Chondrocyte (in vitro differentiated cells): Measurements from ENCODE around the gene STRADA. TPM values are rescaled to one million over a fixed set of nuclear protein-coding genes. Genes with fewer than 3 reads are reported as not detected.

Source experiments
- DNase-seq: peaks from one replicate; pipeline ENCODE4 v3.0.0; 2021; ENCODE audit warnings: mixed read lengths, low spot score
- H3K27ac Mint-ChIP-seq: one replicate; pipeline ENCODE4 v1.8.0; 2021; ENCODE audit warnings: mild to moderate bottlenecking, moderate library complexity, mixed read lengths; ENCODE audit not compliant: unreplicated experiment
- H3K27me3 Mint-ChIP-seq: 2 replicates; pipeline ENCODE4 v1.8.0; 2021; ENCODE audit warnings: low read depth, mixed read lengths
- H3K36me3 Mint-ChIP-seq: 2 replicates; pipeline ENCODE4 v1.8.0; 2021; ENCODE audit warnings: low read depth, mixed read lengths
- H3K4me1 Mint-ChIP-seq: 2 replicates; pipeline ENCODE4 v1.8.0; 2021; ENCODE audit warnings: low read depth, mild to moderate bottlenecking, mixed read lengths
- H3K4me3 Mint-ChIP-seq: one replicate; pipeline ENCODE4 v1.8.0; 2021; ENCODE audit warnings: mild to moderate bottlenecking, moderate library complexity, mixed read lengths; ENCODE audit not compliant: unreplicated experiment
- H3K9me3 Mint-ChIP-seq: 2 replicates; pipeline ENCODE4 v1.8.0; 2021; ENCODE audit warnings: low read depth, mixed read lengths
- total RNA-seq: library from RNA; stranded (reverse); gene quantifications from 3 replicates; pipeline ENCODE4 v1.2.1, GENCODE V29; 2021
- TF ChIP-seq, protein P1 (sequence below): fragments of 200-600 bp; sonication (generic); IDR thresholded peaks from 2 replicates; pipeline ENCODE4 v1.5.0; 2021; ENCODE audit warnings: antibody characterized with exemption, mild to moderate bottlenecking, moderate library complexity

Gene STRADA
- total RNA-seq, 1 donor from 2014 or later = 27.1 TPM

DNA sequence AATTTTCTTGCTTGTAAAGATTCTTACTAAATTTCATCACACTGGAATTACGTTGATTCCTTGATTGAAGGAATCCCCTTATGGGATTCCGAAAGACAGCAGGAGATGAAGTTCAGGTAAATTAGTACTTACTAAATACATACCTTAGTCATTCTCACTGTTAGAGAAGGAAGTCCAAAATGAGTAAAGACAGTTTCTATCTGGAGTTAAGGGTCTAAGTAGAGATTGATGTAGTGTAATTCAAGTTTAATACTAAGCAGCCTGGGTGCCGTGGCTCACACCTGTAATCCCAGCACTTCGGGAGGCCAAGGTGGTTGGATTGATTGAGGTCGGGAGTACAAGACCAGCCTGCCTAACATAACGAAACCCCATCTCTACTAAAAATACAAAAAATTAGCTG, 41.9 kb upstream of the STRADA start:
- no peak for DNase-seq
- no peak overlapping the region for H3K4me3 Mint-ChIP-seq
- H3K27ac Mint-ChIP-seq = no peak overlapping the region
- peaks cover 31% of the 10 kb centered on the region for H3K4me1 Mint-ChIP-seq
- H3K27me3 Mint-ChIP-seq = no peaks in the 10 kb centered on the region
- TF ChIP-seq, protein P1, sequence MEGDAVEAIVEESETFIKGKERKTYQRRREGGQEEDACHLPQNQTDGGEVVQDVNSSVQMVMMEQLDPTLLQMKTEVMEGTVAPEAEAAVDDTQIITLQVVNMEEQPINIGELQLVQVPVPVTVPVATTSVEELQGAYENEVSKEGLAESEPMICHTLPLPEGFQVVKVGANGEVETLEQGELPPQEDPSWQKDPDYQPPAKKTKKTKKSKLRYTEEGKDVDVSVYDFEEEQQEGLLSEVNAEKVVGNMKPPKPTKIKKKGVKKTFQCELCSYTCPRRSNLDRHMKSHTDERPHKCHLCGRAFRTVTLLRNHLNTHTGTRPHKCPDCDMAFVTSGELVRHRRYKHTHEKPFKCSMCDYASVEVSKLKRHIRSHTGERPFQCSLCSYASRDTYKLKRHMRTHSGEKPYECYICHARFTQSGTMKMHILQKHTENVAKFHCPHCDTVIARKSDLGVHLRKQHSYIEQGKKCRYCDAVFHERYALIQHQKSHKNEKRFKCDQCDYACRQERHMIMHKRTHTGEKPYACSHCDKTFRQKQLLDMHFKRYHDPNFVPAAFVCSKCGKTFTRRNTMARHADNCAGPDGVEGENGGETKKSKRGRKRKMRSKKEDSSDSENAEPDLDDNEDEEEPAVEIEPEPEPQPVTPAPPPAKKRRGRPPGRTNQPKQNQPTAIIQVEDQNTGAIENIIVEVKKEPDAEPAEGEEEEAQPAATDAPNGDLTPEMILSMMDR = no peak
- no peaks in the 10 kb centered on the region for H3K9me3 Mint-ChIP-seq
- peaks cover 14% of the 10 kb centered on the region for H3K36me3 Mint-ChIP-seq

DNA sequence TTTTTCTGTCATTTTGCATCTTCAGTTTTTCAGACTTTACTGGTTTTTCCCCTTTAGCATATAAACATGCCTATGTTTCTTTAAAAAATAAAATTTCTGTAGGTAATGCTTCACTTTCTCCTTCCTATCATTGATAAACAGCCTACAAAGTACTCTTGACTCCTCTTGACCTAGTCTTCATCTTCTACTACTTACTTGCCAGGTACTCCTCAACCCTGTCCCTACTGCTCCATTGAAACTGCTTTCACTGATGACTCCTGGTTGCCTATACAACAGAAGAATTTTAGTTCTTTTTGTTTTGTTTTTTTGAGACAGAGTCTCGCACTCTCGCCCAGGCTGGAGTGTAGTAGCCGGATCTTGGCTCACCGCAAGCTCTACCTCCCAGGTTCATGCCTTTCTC, 39.3 kb upstream of the STRADA start:
- H3K36me3 Mint-ChIP-seq = peaks cover 14% of the 10 kb centered on the region
- DNase-seq = no peak
- no peak overlapping the region for H3K4me3 Mint-ChIP-seq
- H3K27ac Mint-ChIP-seq = peak overlapping the region; percentile 22
- H3K9me3 Mint-ChIP-seq = no peaks in the 10 kb centered on the region
- TF ChIP-seq, protein P1 = no peak
- peaks cover 40% of the 10 kb centered on the region for H3K4me1 Mint-ChIP-seq
- no peaks in the 10 kb centered on the region for H3K27me3 Mint-ChIP-seq

DNA sequence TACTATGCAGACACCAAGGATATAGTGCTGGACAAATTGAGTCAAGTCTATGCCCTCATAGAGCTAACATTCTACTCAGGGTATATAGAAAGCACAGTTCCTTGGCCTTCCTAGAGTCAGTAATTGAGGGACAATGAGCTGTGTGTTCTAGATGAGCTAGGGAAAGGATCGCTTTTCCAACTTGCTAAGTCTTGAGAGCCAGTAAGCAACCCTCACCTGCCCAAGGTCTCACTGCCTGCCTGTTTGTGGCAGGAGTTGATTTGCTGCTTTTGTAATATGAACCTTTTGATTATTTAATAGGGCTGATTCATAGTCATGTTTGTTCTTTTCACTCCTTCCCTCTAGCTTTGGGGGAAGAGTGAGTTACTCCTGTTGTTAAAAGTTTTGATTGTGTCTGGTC, 38.9 kb upstream of the STRADA start:
- H3K27me3 Mint-ChIP-seq = no peaks in the 10 kb centered on the region
- peaks cover 41% of the 10 kb centered on the region for H3K4me1 Mint-ChIP-seq
- peak overlapping the region; percentile 22 for H3K27ac Mint-ChIP-seq
- DNase-seq = no peak
- TF ChIP-seq, protein P1 = no peak
- H3K9me3 Mint-ChIP-seq = no peaks in the 10 kb centered on the region
- H3K36me3 Mint-ChIP-seq = peaks cover 12% of the 10 kb centered on the region
- H3K4me3 Mint-ChIP-seq = no peak overlapping the region

DNA sequence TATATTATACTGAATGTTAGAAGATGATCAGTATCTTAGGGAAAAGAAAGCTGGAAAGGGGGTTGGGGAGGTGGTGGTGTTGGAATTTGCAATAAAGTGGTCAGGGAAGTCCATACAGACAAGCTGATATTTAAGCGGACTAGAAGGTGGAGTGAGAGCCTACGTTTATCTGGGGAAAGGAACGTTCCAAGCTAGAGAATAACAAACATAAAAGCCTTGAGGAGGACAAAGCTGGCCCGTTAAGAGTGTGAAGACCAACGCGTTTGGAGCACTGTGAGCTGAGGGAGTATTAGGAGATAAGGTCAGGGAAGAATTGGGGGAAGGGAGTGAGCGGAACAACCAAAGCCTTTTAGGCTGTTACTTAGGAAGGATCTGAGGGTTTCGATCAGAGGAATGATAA, 33.8 kb upstream of the STRADA start:
- peak overlapping the region; percentile 99 for H3K27ac Mint-ChIP-seq
- H3K36me3 Mint-ChIP-seq = peaks cover 8% of the 10 kb centered on the region
- H3K4me3 Mint-ChIP-seq = peak overlapping the region; percentile 96
- peaks cover 43% of the 10 kb centered on the region for H3K4me1 Mint-ChIP-seq
- TF ChIP-seq, protein P1 = no peak
- DNase-seq = no peak
- no peaks in the 10 kb centered on the region for H3K9me3 Mint-ChIP-seq
- no peaks in the 10 kb centered on the region for H3K27me3 Mint-ChIP-seq

DNA sequence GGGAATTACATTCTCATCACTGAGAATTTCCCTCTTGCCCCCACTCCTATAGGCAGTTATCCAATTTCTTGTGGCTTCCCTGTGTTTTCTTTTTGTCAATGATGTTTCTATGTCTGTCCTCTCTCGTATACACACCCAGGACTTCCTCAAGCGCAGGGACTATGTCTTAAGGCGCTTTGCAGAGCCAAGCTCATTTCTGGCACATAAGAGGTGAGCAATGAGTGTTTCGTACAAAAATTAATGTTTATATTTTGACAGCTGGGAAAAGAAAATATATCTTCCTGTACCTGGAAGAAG, 33.3 kb upstream of the STRADA start:
- no peaks in the 10 kb centered on the region for H3K9me3 Mint-ChIP-seq
- TF ChIP-seq, protein P1 = no peak
- peaks cover 42% of the 10 kb centered on the region for H3K4me1 Mint-ChIP-seq
- peak overlapping the region; percentile 96 for H3K4me3 Mint-ChIP-seq
- H3K27ac Mint-ChIP-seq = peak overlapping the region; percentile 99
- H3K36me3 Mint-ChIP-seq = peaks cover 8% of the 10 kb centered on the region
- H3K27me3 Mint-ChIP-seq = no peaks in the 10 kb centered on the region
- no peak for DNase-seq
